ENCODE measurements around the gene CTSH.
"Not testable (repeated sequence)": the region's sequence is repeated elsewhere in the genome, so short reads cannot be mapped to it uniquely, and the experiment has no call there.

CTSH gene

DNA sequence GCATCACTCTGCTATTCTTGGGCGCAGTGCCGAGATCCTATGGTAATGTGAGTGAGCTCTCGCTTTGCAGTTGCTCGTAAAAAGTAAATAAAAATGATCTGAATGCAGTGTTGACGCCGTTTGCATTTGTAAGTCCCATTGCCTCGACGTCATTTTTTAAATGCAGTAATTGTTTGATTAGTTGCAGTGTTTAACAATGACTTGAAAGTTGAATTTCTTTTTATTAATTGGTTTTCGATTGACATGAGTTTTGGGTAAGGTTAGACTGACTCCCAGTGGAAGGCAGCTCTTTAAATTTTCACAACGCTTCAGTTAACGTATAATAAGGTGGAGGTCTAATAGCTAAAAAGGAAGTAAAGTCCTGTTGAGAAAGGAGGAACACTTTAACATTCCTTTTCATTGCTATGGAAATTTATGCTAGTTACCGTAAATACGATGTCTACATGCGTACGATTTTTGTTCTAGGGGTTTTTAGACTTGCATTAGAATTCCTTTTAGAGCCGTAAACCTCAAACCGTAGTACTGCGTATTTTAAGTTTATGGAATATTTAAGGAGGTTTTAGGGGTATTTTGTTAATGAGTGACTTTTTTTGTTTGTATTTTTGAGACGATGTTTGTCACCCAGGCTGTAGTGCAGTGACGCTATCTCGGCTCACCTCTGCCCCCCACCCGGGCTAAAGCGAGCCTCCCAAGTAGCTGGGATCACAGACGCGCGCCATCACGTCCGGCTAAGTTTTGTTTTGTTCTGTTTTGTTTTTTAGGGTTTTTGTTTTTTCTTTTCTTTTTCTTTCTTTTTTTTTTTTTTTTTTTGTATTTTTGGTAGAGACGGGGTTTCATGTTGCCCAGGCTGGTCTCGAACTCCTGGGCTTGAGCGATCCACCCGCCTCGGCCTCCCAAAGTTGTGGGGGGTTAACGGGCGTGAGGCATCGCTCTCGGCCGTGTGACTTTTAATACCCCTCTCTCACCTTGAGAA lies 70.8 kb downstream of the CTSH start:
- Mint-ChIP-seq H3K27ac (peak overlapping the region; percentile 99 to 100), H3K9me3 (no peaks in the 10 kb centered on the region), H3K36me3 (ENCODE audit: insufficient read depth) (peaks cover 54% of the 10 kb centered on the region), H3K27me3 (no peaks in the 10 kb centered on the region), H3K4me3 (peak overlapping the region; percentile 91 to 99), H3K4me1 (ENCODE audit: low read depth in 2 of 2) (peaks cover 32 to 41% of the 10 kb centered on the region in 2 donors)
- ATAC-seq (replicated peaks) = no peak
- DNase-seq = peak; percentile 35 to 40 (median 37)

DNA sequence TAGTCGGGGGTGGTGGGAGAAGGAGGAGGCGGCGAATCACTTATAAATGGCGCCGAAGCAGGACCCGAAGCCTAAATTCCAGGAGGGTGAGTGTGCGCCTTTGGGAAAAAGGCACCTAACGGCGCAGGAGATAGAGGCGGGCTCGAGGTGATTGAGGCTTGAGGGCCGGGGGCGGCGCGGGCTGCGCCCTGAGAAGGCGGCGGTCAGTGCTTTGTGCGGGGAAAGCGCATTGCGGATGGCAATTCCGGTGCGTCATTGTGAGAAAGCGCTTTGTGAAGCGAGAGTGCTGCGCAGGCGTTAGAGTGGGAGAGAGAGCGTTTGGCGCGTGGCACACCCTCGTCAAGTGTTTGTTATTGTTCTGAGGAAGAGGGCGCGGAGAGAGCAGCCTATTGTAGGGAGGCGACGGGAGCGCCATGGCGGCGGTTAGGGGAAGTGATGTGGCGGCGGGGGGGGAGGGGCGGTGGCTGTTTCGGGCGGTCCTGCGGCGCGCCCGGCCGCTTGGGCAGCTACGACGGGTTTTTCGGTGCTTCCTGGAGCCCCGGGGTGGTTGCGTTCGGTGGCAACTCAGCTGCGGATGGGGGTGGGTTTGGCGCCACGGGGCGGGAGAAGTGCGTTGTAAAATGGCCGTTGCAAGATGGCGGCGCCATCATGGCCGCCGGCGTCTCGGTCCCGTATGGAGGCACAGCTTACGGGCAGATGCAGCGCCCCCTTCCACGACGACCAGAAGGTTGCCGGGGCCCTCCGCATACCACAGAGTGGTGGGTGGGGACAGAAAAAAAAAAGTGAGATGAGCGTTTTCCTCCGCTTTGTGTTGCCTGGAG lies 71.7 kb downstream of the CTSH start:
- Mint-ChIP-seq H3K4me1 (ENCODE audit: low read depth in 2 of 2) (peaks cover 30 to 37% of the 10 kb centered on the region in 2 donors), H3K27me3 (no peaks in the 10 kb centered on the region), H3K4me3 (peak overlapping the region; percentile 91 to 99), H3K36me3 (ENCODE audit: insufficient read depth) (peaks cover 48% of the 10 kb centered on the region), H3K27ac (peak overlapping the region; percentile 99 to 100), H3K9me3 (no peaks in the 10 kb centered on the region)
- DNase-seq (peak; percentile 83 to 86 (median 85)), ATAC-seq (replicated peaks) (peak; percentile 68)

DNA sequence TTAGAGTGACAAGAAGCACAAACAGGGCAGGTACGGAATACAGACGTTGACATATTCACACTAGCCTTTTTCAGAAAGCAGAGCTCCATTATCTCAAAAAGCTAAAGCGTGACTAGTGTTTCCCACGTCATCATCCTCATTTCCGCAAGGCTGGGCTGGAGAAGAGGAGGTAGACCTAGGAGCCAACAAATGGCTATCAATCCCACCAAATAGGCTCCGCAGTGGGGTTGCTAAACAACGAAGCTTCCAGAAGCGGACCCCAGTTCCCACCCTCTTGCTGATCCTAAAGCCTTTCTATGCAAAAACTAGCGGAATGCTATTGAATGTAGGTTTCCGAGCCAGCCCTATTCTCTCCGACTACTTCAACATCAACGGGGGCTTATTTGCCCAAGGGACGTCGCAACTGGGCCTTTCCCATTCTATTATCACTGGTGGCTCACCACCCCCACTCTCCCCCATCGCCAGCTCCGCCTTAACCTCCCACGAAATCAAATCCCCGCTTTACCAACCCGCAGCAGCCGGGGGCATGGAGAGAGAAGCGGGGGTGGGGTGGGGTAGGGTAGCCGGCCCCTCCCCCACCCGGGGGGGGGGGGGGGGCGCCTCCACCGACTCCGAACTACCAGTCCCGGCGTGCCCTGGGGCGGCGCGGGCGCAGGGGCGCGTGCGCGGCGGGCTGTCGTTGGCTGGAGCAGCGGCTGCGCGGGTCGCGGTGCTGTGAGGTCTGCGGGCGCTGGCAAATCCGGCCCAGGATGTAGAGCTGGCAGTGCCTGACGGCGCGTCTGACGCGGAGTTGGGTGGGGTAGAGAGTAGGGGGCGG lies 72.5 kb downstream of the CTSH start, which contains the start of gene MORF4L1:
MORF4L1 (plus strand) TSS at position 736 of the 817 bp plus-strand sequence. CDS start 128 bp downstream, outside the sequence.
- Mint-ChIP-seq H3K27ac (peak within 1 kb of the TSS; percentile 99 to 100), H3K4me3 (peak within 1 kb of the TSS; percentile 91 to 99), H3K36me3 (ENCODE audit: insufficient read depth) (peaks cover 48% of the 10 kb centered on the region), H3K4me1 (ENCODE audit: low read depth in 2 of 2) (peaks cover 22 to 29% of the 10 kb centered on the region in 2 donors), H3K9me3 (no peaks in the 10 kb centered on the region), H3K27me3 (no peaks in the 10 kb centered on the region)
- ATAC-seq (replicated peaks) = peak; percentile 79
- peak; percentile 94 to 96 (median 95) for DNase-seq

DNA sequence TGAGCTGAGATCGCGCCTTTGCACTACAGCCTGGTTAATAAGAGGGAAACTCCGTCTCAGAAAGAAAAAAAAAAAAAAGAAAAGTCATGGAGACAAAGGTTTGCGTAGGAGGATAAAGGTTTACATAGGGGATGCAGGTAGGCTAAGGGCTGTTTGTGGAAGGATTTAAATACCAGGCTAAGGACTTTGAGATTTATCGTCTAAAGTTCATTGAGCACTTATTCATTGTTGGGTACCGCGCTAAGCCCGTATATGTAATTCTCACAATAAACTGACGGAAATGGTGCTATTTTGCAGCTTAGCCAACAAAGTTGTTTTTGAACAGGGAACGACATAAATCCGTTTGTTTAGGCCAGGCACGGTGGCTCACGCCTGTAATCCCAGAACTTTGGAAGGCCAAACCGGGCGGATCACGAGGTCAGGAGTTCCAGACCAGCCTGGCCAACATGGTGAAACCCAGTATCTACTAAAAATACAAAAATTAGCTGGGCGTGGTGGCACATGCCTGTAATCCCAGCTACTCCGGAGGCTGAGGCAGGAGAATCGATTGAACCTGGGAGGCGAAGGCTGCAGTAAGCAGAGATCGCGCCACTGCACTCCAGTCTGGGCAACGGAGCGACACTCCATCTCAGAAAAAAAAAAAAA lies 73.2 kb downstream of the CTSH start:
- Mint-ChIP-seq H3K36me3 (ENCODE audit: insufficient read depth) (peaks cover 40% of the 10 kb centered on the region), H3K27ac (peak overlapping the region in 1 of 2 donors; percentile 100), H3K4me1 (ENCODE audit: low read depth in 2 of 2) (peaks cover 21 to 28% of the 10 kb centered on the region in 2 donors), H3K4me3 (peak overlapping the region; percentile 91 to 99)
- not testable (repeated sequence) for DNase-seq; H3K27me3 Mint-ChIP-seq; H3K9me3 Mint-ChIP-seq; ATAC-seq (replicated peaks)

Measured in effector memory CD8-positive, alpha-beta T cell (primary cell).